Measurements from ENCODE around the gene CTR9. TPM values are rescaled to one million over a fixed set of nuclear protein-coding genes. Genes with fewer than 3 reads are reported as not detected.
"Not testable (repeated sequence)": the region's sequence is repeated elsewhere in the genome, so short reads cannot be mapped to it uniquely, and the experiment has no call there.

Gene CTR9
- total RNA-seq, 1 experiment from 2014 or later = 55.2 TPM

- Histone ChIP-seq H3K9me3 (replicated peaks) (no peaks in the 10 kb centered on the region), H3K36me3 (peaks cover 50% of the 10 kb centered on the region), H3K27me3 (no peaks in the 10 kb centered on the region), H3K4me1 (peaks cover 11% of the 10 kb centered on the region), H3K27ac (peak overlapping the region; percentile 99), H3K4me3 (peak overlapping the region; percentile 98)
- DNase-seq = no peak
Measured at GRCh38 chr11:10808235-10808552, 57.1 kb downstream of the CTR9 start.

- Histone ChIP-seq H3K36me3 (peaks cover 44% of the 10 kb centered on the region), H3K4me1 (peaks cover 11% of the 10 kb centered on the region), H3K27me3 (no peaks in the 10 kb centered on the region), H3K9me3 (replicated peaks) (no peaks in the 10 kb centered on the region), H3K4me3 (peak within 1 kb of the TSS; percentile 98), H3K27ac (peak within 1 kb of the TSS; percentile 99)
- peak; percentile 99 for DNase-seq
Measured at GRCh38 chr11:10808553-10809372, 57.7 kb downstream of the CTR9 start, which contains the start of gene EIF4G2. Gene EIF4G2, minus strand, starts transcription at chr11:10808926.

- Histone ChIP-seq H3K4me1 (peaks cover 11% of the 10 kb centered on the region), H3K4me3 (peak overlapping the region; percentile 98), H3K27ac (peak overlapping the region; percentile 99), H3K36me3 (peaks cover 36% of the 10 kb centered on the region), H3K27me3 (no peaks in the 10 kb centered on the region), H3K9me3 (replicated peaks) (no peaks in the 10 kb centered on the region)
- DNase-seq = peak; percentile 42 to 66
Measured at GRCh38 chr11:10809373-10810160, 58.5 kb downstream of the CTR9 start.

DNA sequence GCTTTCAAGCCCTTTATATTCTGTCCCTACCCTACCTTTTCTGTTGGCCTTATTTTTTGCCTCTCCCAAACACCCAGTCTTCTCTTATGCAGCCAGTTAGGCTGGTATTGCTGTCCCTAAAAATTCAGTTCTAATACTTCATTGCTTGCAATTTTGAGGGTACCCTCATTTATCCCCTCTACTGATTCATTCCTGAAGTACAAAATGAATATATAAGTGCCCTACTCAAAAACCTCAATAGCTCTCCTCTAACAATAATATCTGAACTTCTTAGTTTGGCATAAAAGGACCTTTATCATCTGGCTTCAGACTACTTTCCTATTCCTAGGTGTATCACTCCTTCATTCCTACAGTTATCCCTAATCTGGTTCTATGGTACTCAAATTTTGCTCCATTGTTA lies 62.9 kb downstream of the CTR9 start:
- no peak overlapping the region for H3K27ac ChIP-seq
- H3K9me3 ChIP-seq (replicated peaks) = no peaks in the 10 kb centered on the region
- no peaks in the 10 kb centered on the region for H3K36me3 ChIP-seq
- H3K4me1 ChIP-seq = no peaks in the 10 kb centered on the region
- DNase-seq = no peak
- H3K27me3 ChIP-seq = no peaks in the 10 kb centered on the region
- no peak overlapping the region for H3K4me3 ChIP-seq

DNA sequence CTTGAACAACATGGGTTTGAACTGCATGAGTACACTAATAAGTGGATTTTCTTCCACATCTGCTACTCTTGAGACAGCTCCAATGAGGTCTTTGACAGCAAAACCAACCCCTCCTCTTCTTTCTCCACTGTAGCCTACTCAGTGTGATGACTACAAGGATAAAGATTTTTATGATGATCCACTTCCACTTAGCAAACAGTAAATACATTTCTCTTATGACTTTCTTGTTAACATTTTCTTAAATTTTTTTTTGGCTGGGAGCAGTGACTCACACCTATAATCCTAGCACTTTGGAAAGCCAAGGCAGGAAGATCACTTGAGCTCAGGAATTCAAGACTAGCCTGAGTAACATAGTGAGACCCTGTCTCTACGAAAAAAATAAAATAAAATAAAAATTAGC lies 67.5 kb downstream of the CTR9 start:
- no peak overlapping the region for H3K4me3 ChIP-seq
- H3K36me3 ChIP-seq = no peaks in the 10 kb centered on the region
- no peak for DNase-seq
- no peaks in the 10 kb centered on the region for H3K4me1 ChIP-seq
- H3K27me3 ChIP-seq = no peaks in the 10 kb centered on the region
- H3K9me3 ChIP-seq (replicated peaks) = no peaks in the 10 kb centered on the region
- H3K27ac ChIP-seq = no peak overlapping the region

GRCh38 chr11:10822491-10822890 lies 71.4 kb downstream of the CTR9 start:
- not testable (repeated sequence) for H3K4me3 ChIP-seq; H3K4me1 ChIP-seq; H3K27ac ChIP-seq; H3K36me3 ChIP-seq; H3K27me3 ChIP-seq; H3K9me3 ChIP-seq (replicated peaks); DNase-seq

DNA sequence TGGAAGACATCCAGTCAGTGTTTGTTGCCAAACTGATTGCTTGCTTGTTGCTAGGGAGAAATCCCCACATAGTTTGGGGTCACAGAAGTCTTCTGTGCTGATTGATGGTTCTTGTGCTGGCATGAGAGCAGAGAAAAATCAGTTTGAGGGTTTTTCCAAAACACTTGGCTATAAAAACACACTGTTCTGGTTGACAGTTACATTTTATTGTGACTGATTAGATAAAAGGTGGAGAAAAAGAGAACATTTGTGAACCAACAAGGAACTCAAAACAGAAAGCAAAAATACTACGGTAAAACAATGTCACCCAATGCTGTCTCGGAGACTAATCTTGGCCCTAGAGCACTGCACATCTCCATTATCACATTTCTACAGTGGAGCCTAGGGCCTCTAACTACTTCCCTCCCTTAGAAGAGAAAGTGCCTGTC lies 72.1 kb downstream of the CTR9 start:
- H3K36me3 ChIP-seq = no peaks in the 10 kb centered on the region
- DNase-seq = no peak

GRCh38 chr11:10824888-10825287 lies 73.8 kb downstream of the CTR9 start:
- Histone ChIP-seq H3K27ac (no peak overlapping the region), H3K4me1 (no peaks in the 10 kb centered on the region), H3K4me3 (no peak overlapping the region), H3K36me3 (no peaks in the 10 kb centered on the region), H3K27me3 (no peaks in the 10 kb centered on the region), H3K9me3 (replicated peaks) (no peaks in the 10 kb centered on the region; the same call in 1 of the 2 replicates)
- DNase-seq = no peak

More for the DNA sequence above, 72.1 kb downstream of the CTR9 start:
- Histone ChIP-seq H3K9me3 (replicated peaks) (no peaks in the 10 kb centered on the region; the same call in 1 of the 2 replicates), H3K27ac (no peak overlapping the region), H3K4me3 (no peak overlapping the region), H3K27me3 (no peaks in the 10 kb centered on the region), H3K4me1 (no peaks in the 10 kb centered on the region)

- no peak for DNase-seq
- no peak overlapping the region for H3K27ac ChIP-seq
- H3K4me3 ChIP-seq = no peak overlapping the region
- H3K27me3 ChIP-seq = no peaks in the 10 kb centered on the region
- H3K4me1 ChIP-seq = no peaks in the 10 kb centered on the region
- H3K9me3 ChIP-seq (replicated peaks) = peaks cover 2% of the 10 kb centered on the region; the same call in 1 of the 2 replicates
- no peaks in the 10 kb centered on the region for H3K36me3 ChIP-seq
Measured at GRCh38 chr11:10828402-10828801, 77.4 kb downstream of the CTR9 start.

GRCh38 chr11:10829139-10829538 lies 78.1 kb downstream of the CTR9 start:
- H3K27ac ChIP-seq = no peak overlapping the region
- no peak overlapping the region for H3K4me3 ChIP-seq
- no peaks in the 10 kb centered on the region for H3K4me1 ChIP-seq
- DNase-seq = no peak
- H3K36me3 ChIP-seq = no peaks in the 10 kb centered on the region
- H3K27me3 ChIP-seq = no peaks in the 10 kb centered on the region
- H3K9me3 ChIP-seq (replicated peaks) = peaks cover 2% of the 10 kb centered on the region; the same call in 1 of the 2 replicates

Other genes with a start within 250 kb of the CTR9 start
- 12.6 and 13.9 TPM in 2 replicates for gene RNF141, start 210.1 kb upstream of the CTR9 start, total RNA-seq (2014; rRNA removed; shearing (Covaris generic))
- gene LYVE1, start 182.6 kb upstream of the CTR9 start, total RNA-seq (2014; rRNA removed; shearing (Covaris generic)) = not detected in 2 replicates
- not detected in 2 replicates for gene IRAG1, start 57.5 kb upstream of the CTR9 start, total RNA-seq (2014; rRNA removed; shearing (Covaris generic))
- gene EIF4G2, start 57.7 kb downstream of the CTR9 start, total RNA-seq (2014; rRNA removed; shearing (Covaris generic)) = 1,193 and 1,203 TPM in 2 replicates
- gene ZBED5, start 106.8 kb downstream of the CTR9 start, total RNA-seq (2014; rRNA removed; shearing (Covaris generic)) = 59.6 and 73.8 TPM in 2 replicates